ENCODE results near the gene TBC1D1. TPM values are rescaled to one million over a fixed set of nuclear protein-coding genes. Genes with fewer than 3 reads are reported as not detected.

Gene TBC1D1
- total and polyA plus RNA-seq, 2 of the 8 experiments (the other 6 are each of a cell fraction or from before 2014, with no cell fraction given), result 96.9 to 162 TPM

DNA sequence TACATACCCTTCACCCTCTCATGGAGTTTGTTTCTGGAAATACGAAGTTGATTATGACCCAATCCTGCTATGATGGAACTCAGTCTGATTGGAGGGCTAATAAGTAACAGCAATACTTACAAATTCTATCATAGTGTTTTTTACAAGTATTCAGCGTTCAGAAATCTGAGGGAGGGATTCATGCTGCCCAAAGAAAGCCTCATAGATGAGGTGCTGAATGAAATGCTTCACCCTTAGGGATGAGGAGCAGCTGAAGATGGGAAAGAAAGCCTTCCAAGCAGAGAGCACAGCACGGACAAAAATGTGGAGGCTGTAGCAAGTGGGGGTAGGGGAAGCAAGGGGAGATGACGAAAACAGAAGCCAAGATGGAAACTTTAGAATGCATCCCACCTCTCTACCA, 27.9 kb upstream of the TBC1D1 start:
- Histone ChIP-seq H3K4me3 (ENCODE audit: extremely low read depth in 1 of 4, insufficient read depth in 2 of 4, low read depth in 3 of 4, low read length in 4 of 4) (no peak overlapping the region), H2BK120ac (replicated peaks; ENCODE audit: low read depth, low read length) (no peak overlapping the region), H3K4me1 (replicated peaks in 1 of 4; ENCODE audit: control insufficient read depth in 3 of 4, insufficient read depth in 4 of 4, low read length in 3 of 4) (no peaks in the 10 kb centered on the region), H3K27ac (ENCODE audit: low read depth, low read length) (no peak overlapping the region), H2AK5ac (ENCODE audit: low read depth, low read length) (no peak overlapping the region), H4K5ac (ENCODE audit: insufficient read length, low read depth, low read length) (no peak overlapping the region), H4K91ac (replicated peaks; ENCODE audit: insufficient read length, low read length) (no peak overlapping the region), H2BK12ac (ENCODE audit: low read depth, low read length) (no peak overlapping the region), H3K18ac (ENCODE audit: extremely low read depth, low read length) (no peak overlapping the region), H3K23ac (ENCODE audit: insufficient read length) (no peak overlapping the region), H3K9ac (replicated peaks in 1 of 4; ENCODE audit: extremely low read depth in 1 of 4, low read depth in 3 of 4, low read length in 3 of 4) (no peak overlapping the region), H4K8ac (ENCODE audit: extremely low read depth, insufficient read depth, low read length) (no peak overlapping the region), H2AFZ (ENCODE audit: low read length) (no peak overlapping the region), H3K79me2 (ENCODE audit: control insufficient read depth in 1 of 2, insufficient read depth in 2 of 2, low read length in 2 of 2) (no peaks in the 10 kb centered on the region), H3K79me1 (ENCODE audit: low read depth, low read length) (no peaks in the 10 kb centered on the region), H2BK20ac (ENCODE audit: low read length) (no peak overlapping the region), H3K23me2 (ENCODE audit: low read depth, low read length) (no peaks in the 10 kb centered on the region), H3K36me3 (ENCODE audit: control insufficient read depth in 2 of 4, insufficient read depth in 4 of 4, low read length in 3 of 4) (peaks cover 0 to 5% (median 0%) of the 10 kb centered on the region in 4 experiments; a peak in 2 of 8 replicates), H3K4me2 (ENCODE audit: insufficient read depth in 1 of 2, low read depth in 2 of 2, low read length in 2 of 2) (no peak overlapping the region), H3K27me3 (replicated peaks in 1 of 4; ENCODE audit: control insufficient read depth in 3 of 4, extremely low read depth in 1 of 4, insufficient read depth in 3 of 4, low read length in 3 of 4) (no peaks in the 10 kb centered on the region), H3K4ac (replicated peaks; ENCODE audit: insufficient read length, low read depth, low read length) (no peak overlapping the region), H3K56ac (replicated peaks; ENCODE audit: insufficient read length, low read depth, low read length) (no peak overlapping the region), H3K14ac (ENCODE audit: insufficient read length) (no peak overlapping the region), H3K9me3 (ENCODE audit: insufficient read depth in 2 of 2, low read depth in 1 of 2, low read length in 1 of 2) (no peaks in the 10 kb centered on the region), H2BK5ac (ENCODE audit: low read depth, low read length) (no peak overlapping the region), H2BK15ac (ENCODE audit: low read length) (no peak overlapping the region), H4K20me1 (replicated peaks in 1 of 2; ENCODE audit: control insufficient read depth in 1 of 2, insufficient read depth in 2 of 2, low read length in 2 of 2) (no peaks in the 10 kb centered on the region)
- 82% methylated on average over 4 of the region's 4 CpGs; no CpG with 5 or more reads in 1 of the 2 experiments for WGBS, 2 experiments (ENCODE audit: extremely low coverage in 1 of 2, insufficient coverage in 1 of 2, insufficient read length in 1 of 2, insufficient replicate concordance in 2 of 2, low coverage in 1 of 2, low lambda C conversion rate in 2 of 2, missing lambda C conversion rate in 1 of 2)
- FAIRE-seq (no peak), DNase-seq (ENCODE audit: low read depth in 1 of 2, low spot score in 2 of 2) (no peak)
- CTCF ChIA-PET (ENCODE audit: partially characterized antibody), result interaction anchor here (1.2 kb wide), 1 partner anchor 59 kb away, joined by 3 read pairs; no protein-coding TSS in a partner anchor
- POLR2A ChIA-PET (ENCODE audit: partially characterized antibody), result no interaction called here
- TF ChIP-seq RAD21 (IDR thresholded peaks at IDR 0.05 in 1 of 2, conservative IDR thresholded peaks at IDR 0.05 in 1 of 2; ENCODE audit: low read depth in 2 of 2, low read length in 2 of 2) (no peak), SRF (IDR thresholded peaks at IDR 0.05; ENCODE audit: low read depth, low read length) (no peak), NANOG (IDR thresholded peaks at IDR 0.05; ENCODE audit: insufficient read depth, low read depth, low read length, poor library complexity, severe bottlenecking) (no peak), GABPA (IDR thresholded peaks at IDR 0.05; ENCODE audit: borderline replicate concordance, insufficient read depth, low read length) (no peak), SUZ12 (IDR thresholded peaks at IDR 0.05; ENCODE audit: low read length) (no peak), FOSL1 (IDR thresholded peaks at IDR 0.05; ENCODE audit: insufficient read depth, low read depth, low read length) (no peak), KDM4A (IDR thresholded peaks at IDR 0.05; ENCODE audit: low read depth, low read length, severe bottlenecking) (no peak), NRF1 (IDR thresholded peaks at IDR 0.05; ENCODE audit: low read depth, low read length) (no peak), GTF2F1 (IDR thresholded peaks at IDR 0.05; ENCODE audit: borderline replicate concordance, low read depth, low read length) (no peak), TBP (IDR thresholded peaks at IDR 0.05; ENCODE audit: low read depth, low read length) (no peak), SAP30 (IDR thresholded peaks at IDR 0.05; ENCODE audit: insufficient read depth, insufficient replicate concordance, low read length) (no peak)
